ENCODE measurements around the gene PGAP2. TPM values are rescaled to one million over a fixed set of nuclear protein-coding genes. Genes with fewer than 3 reads are reported as not detected.

Gene PGAP2
- total and polyA plus RNA-seq, 10 of the 15 experiments (the other 5 are each of a cell fraction or from before 2014, with no cell fraction given) = 12.3 to 37.4 (median 31.9) TPM

GRCh38 chr11:3824714-3825472 is 16.5 kb downstream of the PGAP2 start:
- ChIA-PET CTCF (interaction anchor here (0.7 to 3.8 kb wide), 8 partner anchors 11 to 248 kb away, joined by 3 to 35 read pairs (median 7); partner anchors contain the start of gene RHOG), POLR2A (interaction anchor here (0.6 to 1.4 kb wide), 4 partner anchors 16 to 276 kb away, joined by 3 to 7 read pairs (median 4); partner anchors contain the start of gene RHOG), RAD21 (ENCODE audit: unreplicated experiment) (interaction anchor here (0.9 to 3.0 kb wide), 5 partner anchors 12 to 247 kb away, joined by 3 to 24 read pairs (median 10); partner anchors contain the start of gene RHOG), SMC1A (ENCODE audit: uncharacterized antibody, unreplicated experiment) (interaction anchor here (0.8 to 2.1 kb wide), 9 partner anchors 11 to 256 kb away, joined by 3 to 10 read pairs (median 6); no protein-coding TSS in a partner anchor)
- no peak for DNase-seq (ENCODE audit: low read depth, low spot score)
- H3K27me3 ChIP-seq (replicated peaks in 1 of 2; ENCODE audit: control insufficient read depth in 2 of 2, insufficient read depth in 2 of 2, low read length in 1 of 2) = no peaks in the 10 kb centered on the region
- peak; percentile 95 for FAIRE-seq
- intact Hi-C loops (cut with micrococcal nuclease; ENCODE audit: unreplicated experiment) = loop anchor here (1.0 kb wide), 2 partner anchors 16 to 247 kb away; no protein-coding TSS in a partner anchor
- H4K20me1 ChIP-seq (ENCODE audit: control insufficient read depth, insufficient read depth) = no peaks in the 10 kb centered on the region; the same call in 1 of the 2 replicates
- peaks cover 4% of the 10 kb centered on the region for H3K79me2 ChIP-seq (ENCODE audit: control insufficient read depth, insufficient read depth, low read length)
- H2AFZ ChIP-seq (ENCODE audit: control insufficient read depth, low read depth, low read length) = no peak overlapping the region
- WGBS (ENCODE audit: insufficient coverage, insufficient replicate concordance, low lambda C conversion rate, missing lambda C conversion rate) = 58% methylated on average over 18 of the region's 18 CpGs
- peak; percentile 97 for ATAC-seq
- peaks cover 13 to 33% of the 10 kb centered on the region in 2 experiments for H3K36me3 ChIP-seq (ENCODE audit: control insufficient read depth in 2 of 2, insufficient read depth in 2 of 2, low read length in 1 of 2)
- BruUV-seq (replicated peaks) = no TSS peak
- H3K9ac ChIP-seq (ENCODE audit: control insufficient read depth, insufficient read depth, low read length) = no peak overlapping the region
- H3K9me3 ChIP-seq (replicated peaks; ENCODE audit: control insufficient read depth, insufficient read depth, low read length) = no peaks in the 10 kb centered on the region
- H3K4me3 ChIP-seq = no peak overlapping the region
- H3K4me1 ChIP-seq (ENCODE audit: control insufficient read depth, insufficient read depth, low read length) = peaks cover 2% of the 10 kb centered on the region; the same call in 1 of the 2 replicates
- in situ Hi-C loops (cut with MboI) = loop anchor here (25.0 kb wide), 1 partner anchor 562 kb away; the partner anchor contains the start of gene TRIM21
- H3K4me2 ChIP-seq (ENCODE audit: control insufficient read depth, insufficient read depth) = no peak overlapping the region
- no peak overlapping the region for H3K27ac ChIP-seq (ENCODE audit: control insufficient read depth, insufficient read depth)
- TF ChIP-seq RAD21 (IDR thresholded peaks at IDR 0.05; ENCODE audit: insufficient read depth, low read depth, low read length) = peak; percentile 75
- TF ChIP-seq MLLT1 (IDR thresholded peaks at IDR 0.05) = no peak
- TF ChIP-seq SMC3 (IDR thresholded peaks at IDR 0.05; ENCODE audit: borderline replicate concordance, low read length) = peak; percentile 70
- no peak for TF ChIP-seq NFYB (IDR thresholded peaks at IDR 0.05; ENCODE audit: insufficient read depth, low read depth, low read length)
- TF ChIP-seq, protein P1, sequence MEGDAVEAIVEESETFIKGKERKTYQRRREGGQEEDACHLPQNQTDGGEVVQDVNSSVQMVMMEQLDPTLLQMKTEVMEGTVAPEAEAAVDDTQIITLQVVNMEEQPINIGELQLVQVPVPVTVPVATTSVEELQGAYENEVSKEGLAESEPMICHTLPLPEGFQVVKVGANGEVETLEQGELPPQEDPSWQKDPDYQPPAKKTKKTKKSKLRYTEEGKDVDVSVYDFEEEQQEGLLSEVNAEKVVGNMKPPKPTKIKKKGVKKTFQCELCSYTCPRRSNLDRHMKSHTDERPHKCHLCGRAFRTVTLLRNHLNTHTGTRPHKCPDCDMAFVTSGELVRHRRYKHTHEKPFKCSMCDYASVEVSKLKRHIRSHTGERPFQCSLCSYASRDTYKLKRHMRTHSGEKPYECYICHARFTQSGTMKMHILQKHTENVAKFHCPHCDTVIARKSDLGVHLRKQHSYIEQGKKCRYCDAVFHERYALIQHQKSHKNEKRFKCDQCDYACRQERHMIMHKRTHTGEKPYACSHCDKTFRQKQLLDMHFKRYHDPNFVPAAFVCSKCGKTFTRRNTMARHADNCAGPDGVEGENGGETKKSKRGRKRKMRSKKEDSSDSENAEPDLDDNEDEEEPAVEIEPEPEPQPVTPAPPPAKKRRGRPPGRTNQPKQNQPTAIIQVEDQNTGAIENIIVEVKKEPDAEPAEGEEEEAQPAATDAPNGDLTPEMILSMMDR (IDR thresholded peaks at IDR 0.05 in 2 of 3, conservative IDR thresholded peaks at IDR 0.05 in 1 of 3; ENCODE audit: control insufficient read depth in 2 of 3, extremely low read depth in 1 of 3, insufficient read depth in 1 of 3, low read depth in 3 of 3, low read length in 3 of 3) = peak; percentile 83 to 97 (median 96)
- peak; percentile 2; the same call in 1 of the 2 replicates for TF ChIP-seq HCFC1 (IDR thresholded peaks at IDR 0.05; ENCODE audit: low read length)
- no peak for TF ChIP-seq ATF3 (IDR thresholded peaks at IDR 0.05; ENCODE audit: borderline replicate concordance, extremely low read depth, low read depth, low read length)
- TF ChIP-seq ZSCAN29 (IDR thresholded peaks at IDR 0.05) = no peak
- TF ChIP-seq YY1 (IDR thresholded peaks at IDR 0.05; ENCODE audit: low read depth, low read length) = peak; percentile 52; the same call in 1 of the 2 replicates
- TF ChIP-seq RUNX3 (IDR thresholded peaks at IDR 0.05; ENCODE audit: low read length) = no peak
- TF ChIP-seq, protein P2, sequence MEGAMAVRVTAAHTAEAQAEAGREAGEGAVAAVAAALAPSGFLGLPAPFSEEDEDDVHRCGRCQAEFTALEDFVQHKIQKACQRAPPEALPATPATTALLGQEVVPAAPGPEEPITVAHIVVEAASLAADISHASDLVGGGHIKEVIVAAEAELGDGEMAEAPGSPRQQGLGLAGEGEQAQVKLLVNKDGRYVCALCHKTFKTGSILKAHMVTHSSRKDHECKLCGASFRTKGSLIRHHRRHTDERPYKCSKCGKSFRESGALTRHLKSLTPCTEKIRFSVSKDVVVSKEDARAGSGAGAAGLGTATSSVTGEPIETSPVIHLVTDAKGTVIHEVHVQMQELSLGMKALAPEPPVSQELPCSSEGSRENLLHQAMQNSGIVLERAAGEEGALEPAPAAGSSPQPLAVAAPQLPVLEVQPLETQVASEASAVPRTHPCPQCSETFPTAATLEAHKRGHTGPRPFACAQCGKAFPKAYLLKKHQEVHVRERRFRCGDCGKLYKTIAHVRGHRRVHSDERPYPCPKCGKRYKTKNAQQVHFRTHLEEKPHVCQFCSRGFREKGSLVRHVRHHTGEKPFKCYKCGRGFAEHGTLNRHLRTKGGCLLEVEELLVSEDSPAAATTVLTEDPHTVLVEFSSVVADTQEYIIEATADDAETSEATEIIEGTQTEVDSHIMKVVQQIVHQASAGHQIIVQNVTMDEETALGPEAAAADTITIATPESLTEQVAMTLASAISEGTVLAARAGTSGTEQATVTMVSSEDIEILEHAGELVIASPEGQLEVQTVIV (IDR thresholded peaks at IDR 0.05; ENCODE audit: borderline replicate concordance, partially characterized antibody) = no peak
- TF ChIP-seq ATF7 (IDR thresholded peaks at IDR 0.05; ENCODE audit: low read depth) = 0 out of 2 replicates have a peak, but pooled peaks have one; percentile 22

Measured in GM12878 (cell line).